HCT116 (cell line): ENCODE measurements around the gene SCUBE2. TPM values are rescaled to one million over a fixed set of nuclear protein-coding genes. Genes with fewer than 3 reads are reported as not detected.

Experiments used
- ATAC-seq: fragments of 200-7000 bp; cut with Tn5 transposase; 2 replicates; pipeline ENCODE4 v1.9.1; 2020; ENCODE audit warnings: mild to moderate bottlenecking, moderate library complexity
- BruUV-seq: library from RNA; stranded (reverse); fragments of 400-500 nt; replicated peaks from 2 replicates; lab custom pipeline; 2021; lab: Mats Ljungman, UMichigan
- CTCF ChIA-PET: fragments of 300-600 bp; sonication (Branson Sonifier 250); formaldehyde crosslinking; loops from one replicate; lab custom pipeline; 2021; ENCODE audit warnings: antibody characterized with exemption; lab: Charles Lee
- POLR2A ChIA-PET: fragments of 300-600, 350-600 bp; sonication (Branson Sonifier 250); formaldehyde crosslinking; loops from one replicate; lab custom pipeline; 2021; ENCODE audit warnings: antibody characterized with exemption; lab: Charles Lee
- RAD21 ChIA-PET, 2 experiments: fragments of 300-600 bp; sonication (Branson Sonifier 250); formaldehyde crosslinking; loops; one replicate each; lab custom pipeline; 2023; ENCODE audit warnings: low total read pairs in 2 of 2; ENCODE audit not compliant: uncharacterized antibody in 2 of 2, unreplicated experiment in 2 of 2, low non-redundant PET in 1 of 2; lab: Charles Lee
- DNase-seq: peaks from one replicate; pipeline ENCODE4 v3.0.0-alpha.2; 2010; ENCODE audit warnings: low read depth, low spot score
- H2AFZ ChIP-seq: fragments of 200-600 bp; shearing (Covaris generic), sonication (generic); 2 replicates; pipeline ENCODE4 v1.6.1; 2017; ENCODE audit warnings: low read depth, mixed run types, mixed read lengths, antibody characterized with exemption, low read length; ENCODE audit not compliant: poor library complexity, severe bottlenecking
- H3K27ac ChIP-seq: 2 replicates; pipeline ENCODE4 v1.5.1; 2012; ENCODE audit warnings: low read depth, low read length
- H3K27me3 ChIP-seq: fragments of 200-600 bp; sonication (generic); 2 replicates; pipeline ENCODE4 v1.6.1; 2016; ENCODE audit warnings: mixed run types, low read length, mixed read lengths; ENCODE audit not compliant: insufficient read depth
- H3K36me3 ChIP-seq, 2 experiments: fragments of 200-500 bp in 1 of 2; fragments of 200-600 bp in 1 of 2; sonication (Bioruptor generic) in 1 of 2; sonication (generic) in 1 of 2; 2 replicates each; pipeline versions ENCODE4 v1.5.1 to v1.6.1; 2014 to 2016; ENCODE audit warnings: low read length in 2 of 2, inconsistent platforms in 1 of 2, mixed read lengths in 1 of 2, mixed run types in 1 of 2; ENCODE audit not compliant: insufficient read depth in 2 of 2, control insufficient read depth in 1 of 2
- H3K4me1 ChIP-seq, 2 experiments: fragments of 200-600 bp in 1 of 2; sonication (generic) in 1 of 2; 2 replicates each; pipeline versions ENCODE4 v1.5.1 to v1.6.1; 2012 to 2017; ENCODE audit warnings: low read length in 2 of 2, inconsistent platforms in 1 of 2, mild to moderate bottlenecking in 1 of 2, mixed read lengths in 1 of 2, mixed run types in 1 of 2, moderate library complexity in 1 of 2; ENCODE audit not compliant: insufficient read depth in 2 of 2, control insufficient read depth in 1 of 2
- H3K4me2 ChIP-seq: fragments of 200-600 bp; sonication (generic); 2 replicates; pipeline ENCODE4 v1.6.1; 2017; ENCODE audit warnings: mixed run types, low read length, mixed read lengths
- H3K4me3 ChIP-seq, 2 experiments: fragments of 200-600 bp in 1 of 2; sonication (generic) in 1 of 2; replicated peaks in 1 of 2; 2 replicates each; pipeline ENCODE4 v1.5.1; 2011 to 2016; ENCODE audit warnings: low read length in 2 of 2, control low read depth in 1 of 2, low read depth in 1 of 2, mild to moderate bottlenecking in 1 of 2, mixed read lengths in 1 of 2, mixed run types in 1 of 2
- H3K79me2 ChIP-seq: fragments of 200-600 bp; sonication (generic); 2 replicates; pipeline ENCODE4 v1.6.1; 2017; ENCODE audit warnings: mild to moderate bottlenecking, mixed run types, low read length, moderate library complexity, mixed read lengths; ENCODE audit not compliant: insufficient read depth
- H3K9ac ChIP-seq: fragments of 200-600 bp; sonication (generic); 2 replicates; pipeline ENCODE4 v1.6.1; 2016; ENCODE audit warnings: low read length, mixed read lengths
- H3K9me2 ChIP-seq: fragments of 200-600 bp; sonication (generic), shearing (Covaris generic); 2 replicates; pipeline ENCODE4 v1.6.1; 2017; ENCODE audit warnings: mixed run types, mild to moderate bottlenecking, moderate library complexity; ENCODE audit not compliant: insufficient read depth
- H3K9me3 ChIP-seq, 2 experiments: fragments of 200-500 bp in 1 of 2; fragments of 200-600 bp in 1 of 2; sonication (Bioruptor generic) in 1 of 2; sonication (generic) in 1 of 2; 2 replicates each; pipeline ENCODE4 v1.6.1; 2014 to 2017; ENCODE audit warnings: low read length in 2 of 2, mixed read lengths in 2 of 2, inconsistent platforms in 1 of 2, low read depth in 1 of 2, mild to moderate bottlenecking in 1 of 2, mixed run types in 1 of 2, moderate library complexity in 1 of 2; ENCODE audit not compliant: control insufficient read depth in 1 of 2, insufficient read depth in 1 of 2
- H4K20me1 ChIP-seq: fragments of 200-600 bp; sonication (generic), shearing (Covaris generic); 2 replicates; pipeline ENCODE4 v1.6.1; 2017; ENCODE audit warnings: mixed run types, mild to moderate bottlenecking, moderate library complexity; ENCODE audit not compliant: insufficient read depth
- CBX3 ChIP-seq: IDR thresholded peaks from 2 replicates; pipeline ENCODE4 v1.6.1; 2012; ENCODE audit warnings: low read depth
- CTCF ChIP-seq, 3 experiments: fragments of 200-600 bp in 1 of 3; sonication (generic) in 1 of 3; IDR thresholded peaks in 2 of 3; conservative IDR thresholded peaks in 1 of 3; 2 replicates each; pipeline ENCODE4 v1.5.1; 2012 to 2017; ENCODE audit warnings: low read depth in 2 of 3, low read length in 2 of 3, antibody characterized with exemption in 1 of 3, borderline replicate concordance in 1 of 3, control low read depth in 1 of 3, mild to moderate bottlenecking in 1 of 3, mixed read lengths in 1 of 3, mixed run types in 1 of 3, moderate library complexity in 1 of 3; ENCODE audit not compliant: insufficient read depth in 1 of 3
- EGR1 ChIP-seq: IDR thresholded peaks from 2 replicates; pipeline ENCODE4 v1.6.1; 2012; ENCODE audit warnings: low read depth
- ELF1 ChIP-seq: IDR thresholded peaks from 2 replicates; pipeline ENCODE4 v1.6.1; 2012; ENCODE audit warnings: low read depth, borderline replicate concordance
- EZH2 ChIP-seq: fragments of 200-600 bp; sonication (generic); IDR thresholded peaks from 2 replicates; pipeline ENCODE4 v1.6.1; 2017; ENCODE audit warnings: antibody characterized with exemption, mixed run types
- EZH2phosphoT487 ChIP-seq: fragments of 200-600 bp; IDR thresholded peaks from 2 replicates; pipeline ENCODE4 v1.6.1; 2018; ENCODE audit warnings: antibody characterized with exemption, borderline replicate concordance
- FOSL1 ChIP-seq: IDR thresholded peaks from 2 replicates; pipeline ENCODE4 v1.6.1; 2012; ENCODE audit warnings: low read depth
- JUND ChIP-seq: IDR thresholded peaks from 2 replicates; pipeline ENCODE4 v1.6.1; 2012
- MAX ChIP-seq: IDR thresholded peaks from 2 replicates; pipeline ENCODE4 v1.6.1; 2012
- POLR2AphosphoS5 ChIP-seq: IDR thresholded peaks from 2 replicates; pipeline ENCODE4 v1.6.1; 2011; ENCODE audit warnings: mild to moderate bottlenecking, low read depth, low read length, moderate library complexity
- RAD21 ChIP-seq: IDR thresholded peaks from 2 replicates; pipeline ENCODE4 v1.6.1; 2012; ENCODE audit warnings: low read depth, mild to moderate bottlenecking
- REST ChIP-seq: IDR thresholded peaks from 2 replicates; pipeline ENCODE4 v1.6.1; 2012; ENCODE audit warnings: low read depth
- SIN3A ChIP-seq: IDR thresholded peaks from 2 replicates; pipeline ENCODE4 v1.6.1; 2012; ENCODE audit warnings: low read depth
- SP1 ChIP-seq: IDR thresholded peaks from 2 replicates; pipeline ENCODE4 v1.6.1; 2012; ENCODE audit warnings: low read depth
- SRF ChIP-seq: IDR thresholded peaks from 2 replicates; pipeline ENCODE4 v1.6.1; 2012; ENCODE audit warnings: low read depth
- TCF7L2 ChIP-seq: IDR thresholded peaks from 2 replicates; pipeline ENCODE4 v1.7.0; 2011; ENCODE audit warnings: borderline replicate concordance, inconsistent platforms; ENCODE audit not compliant: insufficient read depth, insufficient read length; ENCODE audit errors: extremely low read depth
- YY1 ChIP-seq: IDR thresholded peaks from 2 replicates; pipeline ENCODE4 v1.6.1; 2011; ENCODE audit warnings: low read length, low read depth, moderate library complexity, mild to moderate bottlenecking; ENCODE audit not compliant: insufficient replicate concordance; ENCODE audit errors: extremely low read depth
- ZFX ChIP-seq: fragments of 450-650 bp; IDR thresholded peaks from 2 replicates; pipeline ENCODE4 v1.6.1; 2017
- ZNF274 ChIP-seq: fragments of 200-500 bp; sonication (Bioruptor generic); IDR thresholded peaks from 2 replicates; pipeline ENCODE4 v1.6.1; 2014; ENCODE audit warnings: mild to moderate bottlenecking, low read depth, low read length, inconsistent platforms
- intact Hi-C: fragments of 100-400 bp; cut with micrococcal nuclease; formaldehyde crosslinking; loops from 2 replicates; pipeline ENCODE4 v1.10.0; 2022
- total RNA-seq: library from RNA; stranded (reverse); gene quantifications from one replicate; pipeline ENCODE4 v1.2.1, GENCODE V29; 2021; ENCODE audit not compliant: unreplicated experiment

The SCUBE2 gene
- total RNA-seq, 1 experiment from 2014 or later: 1.3 TPM

- Histone ChIP-seq H3K79me2 (no peaks in the 10 kb centered on the region), H3K27ac (no peak overlapping the region), H3K4me3 (no peak overlapping the region), H3K9me2 (no peaks in the 10 kb centered on the region), H3K36me3 (no peaks in the 10 kb centered on the region), H3K27me3 (no peaks in the 10 kb centered on the region), H4K20me1 (no peaks in the 10 kb centered on the region), H3K9me3 (no peaks in the 10 kb centered on the region), H3K4me2 (no peak overlapping the region), H3K9ac (no peak overlapping the region), H2AFZ (no peak overlapping the region), H3K4me1 (peaks cover 0 to 6% of the 10 kb centered on the region in 2 experiments; a peak in 1 of 4 replicates)
- ChIA-PET POLR2A (no interaction called here), CTCF (interaction anchor here (2.5 kb wide), 1 partner anchor 13 kb away, joined by 12 read pairs; no protein-coding TSS in a partner anchor), RAD21 (no interaction called here)
- ATAC-seq (no peak), DNase-seq (no peak)
- TF ChIP-seq ELF1 (no peak), JUND (no peak), YY1 (no peak), CTCF (IDR thresholded peaks at IDR 0.05 in 2 of 3, conservative IDR thresholded peaks at IDR 0.05 in 1 of 3; ENCODE audit: borderline replicate concordance in 1 of 3, insufficient read depth in 1 of 3, low read depth in 2 of 3, low read length in 2 of 3) (no peak), SRF (no peak), EZH2 (no peak), SP1 (no peak), CBX3 (no peak), RAD21 (no peak), FOSL1 (no peak), MAX (no peak), EGR1 (no peak), EZH2phosphoT487 (no peak), SIN3A (no peak), ZNF274 (no peak), REST (no peak), ZFX (no peak), POLR2AphosphoS5 (no peak), TCF7L2 (no peak)
- BruUV-seq: no TSS peak
- intact Hi-C loops: no loop called here
These were observed 62.8 kb downstream of the SCUBE2 start for GRCh38 chr11:9028581-9028980.
